ENCODE results near the gene VPS13D. TPM values are rescaled to one million over a fixed set of nuclear protein-coding genes. Genes with fewer than 3 reads are reported as not detected.

VPS13D gene
- total RNA-seq, 1 experiment from 2014 or later: 20.2 TPM

DNA sequence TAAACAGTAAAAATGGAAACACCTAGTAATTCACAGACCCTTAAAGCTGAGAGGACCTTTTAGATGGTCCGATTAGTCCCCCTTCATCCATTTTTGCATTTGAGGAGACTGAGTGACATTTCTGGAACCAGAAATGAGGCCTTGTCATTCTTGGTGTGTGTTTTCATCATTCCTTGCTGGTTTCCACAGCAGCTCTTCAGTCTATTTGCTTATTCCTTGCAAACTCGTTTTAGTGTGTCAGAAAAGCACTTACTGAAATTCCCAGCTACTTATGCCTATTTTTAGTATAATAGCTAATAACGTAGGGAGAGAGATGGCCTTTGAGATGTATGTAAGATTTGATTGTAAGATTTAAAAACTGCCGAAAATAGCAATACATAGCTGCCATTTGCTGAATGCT is 70.9 kb downstream of the VPS13D start:
- Mint-ChIP-seq H3K27ac (no peak overlapping the region), H3K27me3 (ENCODE audit: low read depth) (no peaks in the 10 kb centered on the region), H3K4me3 (no peak overlapping the region), H3K4me1 (no peaks in the 10 kb centered on the region), H3K36me3 (ENCODE audit: insufficient read depth in 1 of 3, low read depth in 3 of 3) (peaks cover 20 to 27% (median 21%) of the 10 kb centered on the region in 3 experiments), H3K9me3 (peaks cover 5% of the 10 kb centered on the region in 2 experiments; a peak in 4 of 5 replicates)
- Histone ChIP-seq H3K18ac (ENCODE audit: insufficient read length, low read depth, low read length) (no peak overlapping the region), H4K8ac (replicated peaks; ENCODE audit: insufficient read length, low read depth, low read length) (no peak overlapping the region), H2AFZ (ENCODE audit: low read length) (no peak overlapping the region), H4K5ac (ENCODE audit: insufficient read length, low read depth, low read length) (no peak overlapping the region), H3K4ac (ENCODE audit: low read depth, low read length) (no peak overlapping the region), H3K4me2 (ENCODE audit: insufficient read depth, insufficient read length, low read length) (no peak overlapping the region), H3K27ac (ENCODE audit: insufficient read length, low read depth, low read length) (no peak overlapping the region), H3K56ac (ENCODE audit: insufficient read length, low read depth, low read length) (no peak overlapping the region), H2BK120ac (ENCODE audit: low read depth, low read length, poor library complexity, severe bottlenecking) (no peak overlapping the region), H3K14ac (ENCODE audit: insufficient read depth, low read length) (no peak overlapping the region), H3K79me1 (ENCODE audit: insufficient read depth, low read depth, low read length, poor library complexity, severe bottlenecking) (no peaks in the 10 kb centered on the region), H4K20me1 (ENCODE audit: control insufficient read depth, insufficient read depth, insufficient read length) (no peaks in the 10 kb centered on the region), H4K91ac (ENCODE audit: insufficient read length, low read depth, low read length) (no peak overlapping the region), H3K23me2 (ENCODE audit: insufficient read length, low read depth, low read length, poor library complexity, severe bottlenecking) (no peaks in the 10 kb centered on the region), H2BK12ac (ENCODE audit: insufficient read length, low read depth, low read length) (no peak overlapping the region), H3K4me1 (ENCODE audit: insufficient read depth, low read length) (no peaks in the 10 kb centered on the region), H3K79me2 (ENCODE audit: insufficient read depth, low read length) (no peaks in the 10 kb centered on the region), H2BK5ac (ENCODE audit: insufficient read length, low read length) (no peak overlapping the region), H3K27me3 (ENCODE audit: insufficient read depth, low read length) (no peaks in the 10 kb centered on the region), H3K23ac (ENCODE audit: insufficient read length, low read depth, low read length) (no peak overlapping the region), H3T11ph (ENCODE audit: low read length) (no peak overlapping the region), H3K9me3 (ENCODE audit: control insufficient read depth, low read depth, low read length) (no peaks in the 10 kb centered on the region), H2AK5ac (ENCODE audit: insufficient read length, low read length) (no peak overlapping the region), H2BK15ac (ENCODE audit: low read depth, low read length) (no peak overlapping the region), H2BK20ac (ENCODE audit: low read depth, low read length, poor library complexity, severe bottlenecking) (no peak overlapping the region), H3K9ac (ENCODE audit: extremely low read depth, insufficient read length, low read length) (no peak overlapping the region)
- no peak for DNase-seq
- TF ChIP-seq, protein P1, sequence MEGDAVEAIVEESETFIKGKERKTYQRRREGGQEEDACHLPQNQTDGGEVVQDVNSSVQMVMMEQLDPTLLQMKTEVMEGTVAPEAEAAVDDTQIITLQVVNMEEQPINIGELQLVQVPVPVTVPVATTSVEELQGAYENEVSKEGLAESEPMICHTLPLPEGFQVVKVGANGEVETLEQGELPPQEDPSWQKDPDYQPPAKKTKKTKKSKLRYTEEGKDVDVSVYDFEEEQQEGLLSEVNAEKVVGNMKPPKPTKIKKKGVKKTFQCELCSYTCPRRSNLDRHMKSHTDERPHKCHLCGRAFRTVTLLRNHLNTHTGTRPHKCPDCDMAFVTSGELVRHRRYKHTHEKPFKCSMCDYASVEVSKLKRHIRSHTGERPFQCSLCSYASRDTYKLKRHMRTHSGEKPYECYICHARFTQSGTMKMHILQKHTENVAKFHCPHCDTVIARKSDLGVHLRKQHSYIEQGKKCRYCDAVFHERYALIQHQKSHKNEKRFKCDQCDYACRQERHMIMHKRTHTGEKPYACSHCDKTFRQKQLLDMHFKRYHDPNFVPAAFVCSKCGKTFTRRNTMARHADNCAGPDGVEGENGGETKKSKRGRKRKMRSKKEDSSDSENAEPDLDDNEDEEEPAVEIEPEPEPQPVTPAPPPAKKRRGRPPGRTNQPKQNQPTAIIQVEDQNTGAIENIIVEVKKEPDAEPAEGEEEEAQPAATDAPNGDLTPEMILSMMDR (conservative IDR thresholded peaks at IDR 0.05): no peak
- no CpG with 5 or more reads among the region's 4 CpGs for WGBS (ENCODE audit: extremely low coverage, insufficient read length, low lambda C conversion rate)

Measured in H9 (cell line).